ENCODE measurements around the gene FAM151A.

The FAM151A gene

GRCh38 chr1:54564312-54565112, 58.8 kb downstream of the FAM151A start:
- Histone ChIP-seq H3K4me3 (no peak overlapping the region), H3K27ac (no peak overlapping the region)

- Histone ChIP-seq H3K27ac (no peak overlapping the region), H3K4me3 (no peak overlapping the region)
Measured at GRCh38 chr1:54559771-54560231, 63.5 kb downstream of the FAM151A start.
